Epithelial cell of prostate (primary cell): ENCODE data around the gene ZNF45.
"Not testable (repeated sequence)": the region's sequence is repeated elsewhere in the genome, so short reads cannot be mapped to it uniquely, and the experiment has no call there.

Source experiments
- DNase-seq: peaks from one replicate; pipeline ENCODE4 v3.0.0-alpha.2; 2011; ENCODE audit warnings: low read depth, low spot score
- H3K27ac ChIP-seq: fragments of 450-650 bp; 2 replicates; pipeline ENCODE4 v1.5.1; 2017; ENCODE audit warnings: mild to moderate bottlenecking

The ZNF45 gene

DNA sequence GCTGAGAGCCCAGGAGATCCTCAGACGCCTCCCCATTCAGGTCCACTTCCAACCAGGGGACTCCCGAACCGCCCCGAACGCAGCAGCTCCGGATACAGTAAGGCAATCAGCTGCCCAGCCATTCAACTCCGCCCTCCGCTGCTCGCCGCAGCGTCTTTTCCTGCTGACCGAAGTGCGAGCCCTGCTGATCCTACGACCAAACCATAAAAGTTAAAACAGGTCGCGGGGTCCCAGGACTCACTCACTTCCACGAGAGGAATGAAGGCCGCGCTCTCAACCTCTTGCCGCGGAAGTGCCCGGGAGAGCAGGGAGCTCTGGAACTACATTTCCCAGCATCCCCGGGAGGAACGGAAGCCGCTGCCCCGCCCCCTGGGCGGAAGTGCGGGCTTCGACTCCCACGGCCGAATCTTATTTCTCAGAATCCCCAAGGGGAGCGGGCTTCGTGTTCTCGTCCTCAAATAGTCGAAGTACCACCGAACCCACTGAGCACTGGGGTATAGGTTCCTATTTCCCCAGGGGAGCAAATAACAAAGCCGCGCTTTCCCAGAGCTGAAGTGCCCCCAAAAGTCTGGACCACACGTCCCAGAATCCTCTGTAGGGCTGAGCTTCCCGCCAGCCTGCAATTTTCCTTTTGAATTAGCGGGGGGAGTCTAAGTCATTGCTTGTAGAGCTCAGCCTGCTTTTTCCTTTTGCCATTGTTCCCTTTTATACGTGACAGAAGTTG, at the start of gene ZNF45:
Gene ZNF45, minus strand, starts transcription at position 298 of the 724 bp plus-strand sequence. CDS start 13,097 bp downstream, outside the sequence.
- no peak for DNase-seq

DNA sequence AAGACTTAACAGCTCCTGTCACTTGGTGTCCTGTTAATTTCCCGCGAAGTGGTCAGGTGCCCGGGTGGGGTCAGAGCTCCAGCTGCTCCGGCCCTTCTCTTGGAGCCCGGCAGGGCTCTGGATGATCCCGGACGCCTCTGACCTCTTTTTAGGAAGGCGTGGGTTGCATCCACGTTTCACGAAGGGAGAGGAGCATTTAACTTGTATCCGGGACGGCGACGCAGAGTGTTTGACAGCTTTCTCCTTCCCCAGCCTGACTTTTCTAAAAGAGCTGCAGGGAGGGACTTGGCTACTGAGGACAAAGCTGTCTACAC, 49.6 kb upstream of the ZNF45 start:
- no peak overlapping the region for H3K27ac ChIP-seq

More for the DNA sequence above, at the start of gene ZNF45:
- peak within 1 kb of the TSS; percentile 58 for H3K27ac ChIP-seq

DNA sequence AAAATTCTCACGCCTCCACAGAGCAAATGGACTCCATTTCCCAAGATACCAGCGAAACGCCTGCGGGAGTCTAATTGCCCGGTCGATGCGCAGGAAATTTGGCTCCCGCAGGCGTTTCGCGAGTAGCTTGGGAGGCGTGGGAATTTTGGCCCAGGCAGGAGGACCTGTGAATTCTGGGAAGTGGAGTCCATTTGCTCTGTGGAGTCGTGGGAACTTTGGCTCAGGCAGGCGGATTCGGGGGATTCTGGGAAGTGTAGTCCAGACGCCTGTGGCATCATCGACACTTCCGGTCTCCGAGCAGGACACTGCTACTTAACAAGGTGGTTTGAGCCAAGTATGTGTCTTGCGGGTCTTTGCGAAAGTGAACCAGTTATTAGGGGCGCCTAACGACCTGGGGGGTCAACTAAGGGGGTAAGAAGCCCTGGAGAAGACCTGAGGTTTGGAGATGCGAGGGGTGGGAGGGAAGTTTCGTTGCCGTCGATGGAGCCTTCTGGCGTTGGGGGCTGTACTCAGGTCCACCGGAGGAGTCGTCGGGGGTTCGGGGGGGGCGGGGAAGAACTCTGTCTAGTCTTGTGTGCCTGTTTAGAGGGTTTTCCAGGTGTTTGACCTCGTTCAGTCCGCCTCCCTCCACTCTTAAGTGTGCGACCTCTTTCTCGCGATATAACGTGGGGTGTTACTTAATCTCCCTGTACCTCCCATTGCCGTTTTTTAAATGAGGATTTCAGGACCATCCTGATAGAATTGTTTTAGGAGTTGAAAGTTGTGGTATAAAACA, 49.0 kb upstream of the ZNF45 start, which contains the start of gene ZNF155:
Gene ZNF155, plus strand, starts transcription at position 277 of the 775 bp plus-strand sequence. CDS start 4,356 bp downstream, outside the sequence.
- H3K27ac ChIP-seq: peak within 1 kb of the TSS; percentile 35
- DNase-seq: peak; percentile 73

More for the DNA sequence above, 49.6 kb upstream of the ZNF45 start:
- no peak for DNase-seq

DNA sequence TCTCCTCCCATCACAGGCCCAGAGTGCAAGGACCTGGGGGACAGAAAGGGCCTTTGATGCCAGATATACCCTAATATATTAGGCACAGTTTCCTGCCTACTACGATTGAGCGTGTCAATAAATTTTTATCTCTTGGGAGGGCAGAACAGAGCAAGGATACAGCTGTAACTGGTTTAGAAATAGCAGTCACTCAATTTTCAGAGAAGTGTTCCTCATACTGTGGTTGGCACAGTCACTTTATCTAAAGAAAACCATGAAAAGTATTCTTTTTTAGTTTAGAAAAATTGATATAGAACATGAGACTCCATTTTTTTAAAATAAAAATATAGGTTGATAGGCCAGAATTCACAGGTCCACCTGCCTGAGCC, 48.4 kb upstream of the ZNF45 start:
- no peak for DNase-seq
- H3K27ac ChIP-seq: no peak overlapping the region

DNA sequence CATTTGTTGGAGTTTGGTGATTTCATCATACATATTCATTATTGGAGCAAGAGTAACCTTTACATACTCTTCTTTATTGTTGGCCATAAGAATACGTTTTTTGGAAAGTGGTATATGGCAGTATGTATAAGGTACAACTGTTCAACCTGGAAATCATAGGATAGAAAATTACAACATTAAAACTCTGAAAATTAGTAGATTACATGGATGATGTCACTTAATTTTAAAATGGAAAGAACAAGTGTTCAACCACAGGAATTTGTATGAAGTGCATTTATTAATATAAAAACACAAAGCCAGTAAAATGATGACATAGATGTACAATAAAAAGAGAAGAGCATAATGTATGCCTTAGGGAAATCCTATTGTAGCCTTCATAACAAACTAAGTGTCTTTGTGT, 41.6 kb upstream of the ZNF45 start:
- DNase-seq: no peak
- no peak overlapping the region for H3K27ac ChIP-seq

DNA sequence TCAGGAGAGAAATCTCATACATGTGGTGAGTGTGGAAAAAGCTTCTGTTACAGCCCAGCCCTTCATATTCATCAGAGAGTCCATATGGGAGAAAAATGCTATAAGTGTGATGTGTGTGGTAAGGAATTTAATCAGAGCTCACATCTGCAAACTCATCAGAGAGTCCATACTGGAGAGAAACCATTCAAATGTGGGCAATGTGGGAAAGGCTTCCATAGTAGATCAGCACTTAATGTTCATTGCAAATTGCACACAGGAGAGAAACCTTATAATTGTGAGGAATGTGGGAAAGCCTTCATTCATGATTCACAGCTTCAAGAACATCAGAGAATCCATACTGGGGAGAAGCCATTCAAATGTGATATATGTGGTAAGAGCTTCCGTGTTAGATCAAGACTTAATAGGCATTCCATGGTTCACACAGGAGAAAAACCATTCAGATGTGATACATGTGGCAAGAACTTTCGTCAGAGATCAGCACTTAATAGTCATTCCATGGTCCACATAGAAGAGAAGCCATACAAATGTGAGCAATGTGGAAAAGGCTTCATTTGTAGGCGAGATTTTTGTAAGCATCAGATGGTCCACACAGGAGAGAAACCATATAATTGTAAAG, 31.1 kb upstream of the ZNF45 start:
- DNase-seq: no peak
- no peak overlapping the region for H3K27ac ChIP-seq

DNA sequence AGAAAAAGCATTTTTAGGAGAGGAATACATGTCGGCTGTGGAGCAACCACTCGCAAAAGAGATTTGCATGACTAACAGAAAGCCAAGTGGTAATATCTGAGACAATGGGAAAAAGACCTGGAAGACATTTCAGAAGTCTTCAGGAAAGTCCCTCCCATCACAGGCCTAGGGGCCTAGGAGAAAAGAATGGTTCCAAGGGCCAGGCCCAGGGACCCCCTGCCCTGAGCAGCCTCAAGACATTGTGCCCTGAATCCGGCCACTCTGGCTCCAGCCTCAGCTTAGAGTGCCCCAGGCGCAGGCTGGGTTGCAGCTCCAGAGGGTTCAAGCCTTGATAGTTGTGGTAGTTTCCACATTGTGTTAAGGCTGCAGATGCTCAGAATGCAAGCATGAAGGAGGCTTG, 25.3 kb upstream of the ZNF45 start:
- H3K27ac ChIP-seq: no peak overlapping the region
- DNase-seq: no peak

DNA sequence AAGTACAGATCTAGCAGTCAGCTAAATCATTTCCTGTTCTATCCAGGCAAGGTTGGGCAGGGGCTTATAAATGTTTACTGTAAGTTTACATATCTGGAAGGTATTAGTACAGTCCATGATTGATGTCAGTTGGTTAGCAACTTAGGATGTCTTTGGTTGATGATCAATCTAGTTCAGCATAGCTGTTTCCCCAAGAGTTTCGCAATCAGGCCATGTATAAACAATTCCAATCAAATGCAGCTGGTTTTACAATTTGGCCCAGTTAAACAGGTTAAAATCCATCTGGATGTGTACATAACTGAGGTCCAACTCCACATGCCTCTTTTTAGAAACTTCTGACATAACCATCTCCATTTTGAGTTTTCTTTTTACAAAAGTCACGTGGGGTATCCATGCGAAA, 22.8 kb upstream of the ZNF45 start:
- DNase-seq: no peak
- H3K27ac ChIP-seq: no peak overlapping the region

DNA sequence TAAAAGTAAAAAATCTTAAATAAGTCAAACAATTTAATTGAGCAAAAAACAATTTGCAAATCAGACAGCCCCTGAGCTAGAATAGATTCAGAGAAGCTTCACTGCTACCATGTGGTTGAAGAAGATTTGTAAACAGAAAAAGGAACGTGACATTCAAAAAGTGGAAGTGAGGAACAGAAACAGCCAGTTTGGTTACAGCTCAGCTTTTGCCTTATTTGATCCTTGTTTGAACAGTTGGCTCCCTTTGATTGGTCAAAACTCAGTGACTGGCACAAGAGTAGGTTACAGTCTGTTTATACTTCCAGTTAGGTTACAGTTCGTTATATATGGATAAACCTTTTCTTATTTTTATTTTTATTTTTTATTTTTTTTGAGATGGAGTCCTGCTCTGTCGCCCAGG, 21.7 kb upstream of the ZNF45 start:
- no peak for DNase-seq
- no peak overlapping the region for H3K27ac ChIP-seq

DNA sequence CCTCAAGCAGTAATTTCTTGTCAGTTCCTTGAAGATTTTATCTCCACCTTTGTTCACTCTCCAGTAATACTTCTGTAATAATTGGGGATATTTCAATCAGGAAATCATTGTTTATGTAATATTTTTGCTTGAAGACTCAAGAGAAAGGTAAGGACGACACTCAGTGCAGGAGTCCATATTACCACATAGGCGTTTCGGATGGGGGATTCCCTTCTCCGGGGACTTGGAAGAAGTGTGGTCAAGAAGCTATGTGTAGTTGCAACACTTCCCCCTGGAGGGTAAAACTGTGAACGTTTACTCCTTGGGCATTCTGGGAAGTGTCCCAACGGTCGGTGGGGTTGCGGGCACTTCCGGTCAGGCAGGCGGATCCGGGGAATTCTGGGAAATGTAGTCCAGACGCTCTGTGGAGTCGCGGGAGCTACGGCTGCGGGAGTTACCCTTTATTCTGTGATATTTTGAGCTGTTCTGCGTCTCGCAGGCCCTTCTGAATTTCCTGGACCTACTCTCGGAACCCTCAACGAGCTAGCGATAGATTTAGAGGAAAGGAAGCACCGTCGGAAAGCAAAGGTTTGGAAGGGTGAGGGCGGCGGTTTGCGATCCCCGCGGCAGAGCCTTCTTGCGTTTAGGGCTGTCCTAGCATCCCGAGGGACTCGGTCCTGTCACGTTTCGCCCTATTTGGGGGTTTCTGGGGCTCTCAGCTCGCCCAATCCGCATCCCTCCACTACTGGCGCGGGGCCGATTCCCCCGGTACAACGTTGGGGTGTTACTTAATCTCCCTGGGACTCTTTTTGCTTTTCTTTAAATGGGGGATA, 16.0 kb upstream of the ZNF45 start, which contains the start of gene ZNF221:
Gene ZNF221, plus strand, starts transcription at position 395 of the 812 bp plus-strand sequence. CDS start 11,499 bp downstream, outside the sequence.
- peak within 1 kb of the TSS; percentile 33 for H3K27ac ChIP-seq
- peak; percentile 88 for DNase-seq

DNA sequence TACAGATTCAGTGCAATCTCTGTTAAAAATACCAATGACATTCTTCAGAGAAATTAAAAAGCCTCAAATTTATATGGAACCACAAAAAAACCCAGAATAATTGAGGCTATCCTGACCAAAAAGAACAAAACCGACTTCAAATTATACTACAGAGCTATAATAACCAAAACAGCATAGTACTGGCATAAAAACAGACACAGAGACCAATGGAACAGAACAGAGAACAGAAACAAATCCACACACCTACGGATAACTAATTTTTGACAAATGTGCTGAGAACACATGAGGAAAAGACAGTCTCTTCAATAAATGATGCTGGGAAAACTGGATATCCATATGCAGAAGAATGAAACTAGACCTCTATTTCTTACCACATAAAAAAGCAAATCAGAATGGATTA, 14.7 kb upstream of the ZNF45 start:
- not testable (repeated sequence) for DNase-seq, H3K27ac ChIP-seq

DNA sequence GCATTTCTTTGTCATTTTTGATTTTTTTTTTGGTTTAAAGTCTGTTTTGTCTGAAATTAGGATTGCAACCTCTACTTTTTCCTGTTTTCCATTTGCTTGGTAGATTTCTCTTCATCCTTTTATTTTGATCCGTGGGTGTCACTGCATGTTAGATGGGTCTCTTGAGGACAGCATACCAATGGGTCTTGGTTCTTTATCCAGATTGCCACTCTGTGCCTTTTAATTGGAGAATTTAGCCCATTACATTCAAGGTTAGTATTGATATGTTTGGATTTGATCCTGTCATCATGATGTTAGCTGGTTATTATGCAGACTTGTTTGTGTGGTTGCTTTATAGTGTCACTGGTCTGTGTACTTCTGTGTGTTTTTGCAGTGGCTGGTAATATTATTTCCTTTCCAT, 12.3 kb upstream of the ZNF45 start:
- H3K27ac ChIP-seq, DNase-seq: not testable (repeated sequence)

DNA sequence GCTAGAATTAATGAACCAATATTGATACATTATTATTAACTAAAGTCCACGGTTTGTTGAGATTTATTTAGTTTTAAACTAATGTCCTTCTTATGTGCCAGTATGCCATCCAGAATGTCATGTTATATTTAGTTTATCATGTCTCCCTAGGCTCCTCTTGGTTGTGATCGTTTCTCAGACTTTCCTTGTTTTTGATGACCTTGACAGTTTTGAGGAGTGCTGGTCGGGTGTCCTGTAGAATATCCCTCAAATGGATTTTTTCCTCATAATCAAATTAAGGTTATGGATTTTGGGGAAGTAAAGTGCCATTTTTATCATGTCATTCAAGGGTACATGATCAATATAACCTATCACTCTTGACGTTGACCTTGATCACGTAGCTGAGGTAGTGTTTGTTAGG, 6.1 kb upstream of the ZNF45 start:
- DNase-seq: no peak
- no peak overlapping the region for H3K27ac ChIP-seq

DNA sequence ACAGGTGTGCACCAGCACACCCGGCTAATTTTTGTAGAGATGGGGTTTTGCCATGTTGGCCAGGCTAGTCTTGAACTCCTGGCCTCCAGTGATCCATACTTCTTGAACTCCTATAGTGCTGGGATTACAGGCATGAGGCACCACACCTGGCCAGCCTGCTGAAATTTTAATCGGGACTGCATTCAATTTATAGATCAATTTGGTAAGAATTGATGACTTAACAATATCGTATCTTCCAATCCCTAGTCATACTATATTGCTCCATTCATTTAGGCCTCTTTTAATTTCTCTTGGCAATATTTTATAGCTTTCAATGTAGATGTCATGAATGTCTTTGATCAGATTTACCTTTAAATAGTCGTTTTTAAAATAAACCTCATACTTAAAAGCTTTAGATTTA, 5.6 kb upstream of the ZNF45 start:
- DNase-seq: no peak
- H3K27ac ChIP-seq: no peak overlapping the region

DNA sequence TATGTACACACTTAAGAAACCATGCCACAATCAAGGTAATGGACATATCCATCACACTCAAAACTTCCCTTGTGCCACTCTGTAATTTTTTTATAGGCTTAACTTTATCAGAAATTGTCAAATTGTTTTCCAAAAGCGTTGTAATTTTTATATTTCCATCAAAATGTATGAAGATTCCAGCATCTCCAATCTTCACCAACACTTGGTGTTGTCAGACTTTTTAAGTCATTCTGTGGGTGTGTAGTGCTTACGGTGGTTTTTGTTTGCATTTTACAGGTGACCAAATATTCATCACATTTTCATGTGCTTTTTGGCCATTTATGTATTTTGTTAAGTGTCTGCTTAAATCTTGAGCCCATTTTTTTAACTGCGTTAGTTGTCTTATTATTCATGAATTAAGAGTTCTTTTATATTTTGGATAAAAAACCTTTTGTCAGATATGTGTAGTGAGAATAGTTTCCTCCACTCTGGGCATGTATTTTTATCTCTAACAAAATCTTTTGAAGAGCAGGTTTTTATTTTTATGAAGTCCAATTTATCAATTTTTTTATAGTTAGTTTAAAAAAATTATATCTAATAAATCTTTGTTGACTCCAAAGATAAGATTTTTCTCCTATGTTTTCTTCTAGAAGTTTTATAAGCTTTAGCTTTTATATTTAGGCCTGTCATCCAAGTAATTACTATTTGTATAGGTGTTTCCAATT, 4.6 kb upstream of the ZNF45 start:
- H3K27ac ChIP-seq: no peak overlapping the region
- no peak for DNase-seq

DNA sequence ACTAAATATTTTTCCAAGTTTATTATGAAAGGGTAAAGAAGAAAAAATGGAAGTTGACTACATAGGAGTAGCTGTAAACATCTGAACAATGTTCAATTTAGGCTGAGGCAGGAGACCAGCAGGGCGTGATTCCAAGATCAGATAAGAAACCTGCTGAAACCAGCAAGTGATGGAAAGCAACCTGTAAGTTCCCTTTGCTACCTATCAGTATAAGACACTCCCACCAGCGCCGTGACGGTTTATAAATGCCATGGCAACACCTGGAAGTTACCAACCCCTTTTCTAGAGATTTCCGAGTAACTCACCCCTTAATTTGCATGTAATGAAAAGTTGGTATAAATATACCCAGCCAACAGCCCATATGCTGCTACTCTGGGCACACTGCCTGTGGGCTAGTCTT, 1.1 kb upstream of the ZNF45 start:
- no peak overlapping the region for H3K27ac ChIP-seq
- DNase-seq: no peak

DNA sequence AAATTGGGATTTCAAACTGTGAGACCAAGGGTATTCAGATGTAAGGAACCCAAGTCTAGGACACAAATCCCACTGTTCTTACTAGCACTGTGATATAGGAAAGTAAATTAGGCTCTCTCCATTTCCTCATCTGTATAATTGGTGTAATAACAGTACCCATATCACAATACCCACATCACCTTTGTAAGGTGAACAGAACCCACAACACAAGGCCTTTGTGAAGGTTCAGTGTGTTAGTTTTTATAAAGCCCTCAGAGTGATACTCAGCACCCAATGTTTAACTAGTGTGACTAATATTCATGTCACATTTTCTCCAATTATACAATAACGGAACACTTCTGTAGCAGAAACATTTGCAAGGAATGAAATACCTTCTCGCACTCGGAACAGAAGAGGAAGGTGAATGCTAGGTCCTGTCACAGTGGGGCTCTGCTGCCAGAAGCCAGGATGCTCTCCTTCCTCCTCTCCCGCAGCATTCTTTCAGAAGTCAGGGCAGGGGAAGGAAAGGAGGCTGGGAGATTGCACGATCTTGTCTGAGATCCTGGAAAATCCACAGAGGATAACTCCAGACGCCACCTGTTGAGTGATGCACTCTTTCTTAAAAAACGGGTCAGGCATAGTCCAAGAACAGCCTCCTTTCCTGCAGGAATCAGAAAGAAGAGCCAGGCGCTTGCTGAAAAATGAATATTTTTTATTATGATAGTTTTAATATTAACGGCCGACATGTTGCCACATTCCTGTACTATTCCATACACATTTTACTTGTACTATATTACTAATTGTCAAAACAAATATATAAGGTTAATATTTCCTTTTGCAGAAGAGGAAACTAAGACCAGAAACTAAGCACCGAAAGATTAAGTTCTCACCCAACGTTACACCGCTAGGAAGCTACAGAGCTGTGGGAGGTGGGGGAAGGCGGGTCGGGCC, 762 bp downstream of the ZNF45 start:
- DNase-seq: no peak
- H3K27ac ChIP-seq: peak overlapping the region; percentile 58

DNA sequence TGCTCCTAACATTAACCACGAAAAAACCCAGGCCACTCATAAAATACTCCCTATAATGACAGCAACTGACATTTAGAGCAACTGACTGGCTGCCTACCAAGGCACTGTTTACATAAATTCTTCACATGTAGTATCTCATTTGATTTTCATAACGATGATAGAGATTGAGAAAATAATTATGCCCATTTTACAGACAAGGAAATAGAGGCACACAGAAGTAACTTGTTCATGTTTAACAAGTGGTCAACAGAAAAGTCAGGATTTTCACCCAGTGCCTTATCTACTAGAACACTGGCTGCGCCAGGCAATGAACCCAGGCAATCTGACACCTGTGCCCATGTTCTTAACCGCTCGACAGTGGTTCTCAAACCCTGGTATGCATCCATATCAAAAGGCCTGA, 6.3 kb downstream of the ZNF45 start:
- H3K27ac ChIP-seq: no peak overlapping the region
- no peak for DNase-seq

DNA sequence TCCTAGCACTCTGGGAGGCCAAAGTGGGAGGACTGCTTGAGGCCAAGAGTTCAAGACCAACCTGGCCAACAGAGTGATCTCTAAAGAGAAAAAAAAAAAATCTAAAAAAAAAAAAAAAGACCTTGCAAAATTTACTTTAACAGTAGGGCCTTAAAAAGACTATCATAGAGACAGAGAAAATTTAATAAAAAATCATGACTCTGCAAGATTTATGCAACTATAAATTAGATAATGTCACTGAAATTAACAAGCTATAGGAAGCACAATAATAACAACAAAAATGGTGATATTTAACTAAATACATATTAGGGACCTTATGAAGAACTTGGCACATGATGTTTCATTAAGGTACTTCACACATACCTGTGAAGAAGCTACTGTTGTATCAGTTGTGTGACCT, 11.2 kb downstream of the ZNF45 start:
- no peak overlapping the region for H3K27ac ChIP-seq

More for the DNA sequence above, 11.2 kb downstream of the ZNF45 start:
- DNase-seq: no peak
